AG04449 (cell line): ENCODE data around the gene MYBL2.

Experiments used
- CTCF ChIA-PET: fragments of 350-600 bp; formaldehyde crosslinking; extraction: SDS; loops from one replicate; lab custom pipeline; 2021; ENCODE audit warnings: antibody characterized with exemption; lab: Yijun Ruan, JAX
- POLR2A ChIA-PET: fragments of 400-600, 350-600 bp; formaldehyde crosslinking; extraction: SDS; loops from one replicate; lab custom pipeline; 2020; ENCODE audit warnings: antibody characterized with exemption, inconsistent platforms; lab: Yijun Ruan, JAX
- DNase-seq: peaks from one replicate; pipeline ENCODE4 v3.0.0-alpha.2; 2010; ENCODE audit warnings: low read depth, low spot score
- H3K4me3 ChIP-seq: 2 replicates; pipeline ENCODE4 v1.5.1; 2011; ENCODE audit warnings: low read depth, mild to moderate bottlenecking, control low read depth, low read length
- TF ChIP-seq, protein P1 (sequence below): IDR thresholded peaks from one replicate; pipeline ENCODE4 v1.5.1; 2011; ENCODE audit warnings: mild to moderate bottlenecking, moderate library complexity, low read length, control low read depth, inconsistent platforms; ENCODE audit not compliant: insufficient read depth; ENCODE audit errors: missing control alignments

The MYBL2 gene

GRCh38 chr20:43681468-43681942, 14.6 kb downstream of the MYBL2 start:
- ChIA-PET CTCF (interaction anchor here (1.6 to 3.2 kb wide), 2 partner anchors 8 to 10 kb away, joined by 6 to 12 read pairs; no protein-coding TSS in a partner anchor), POLR2A (no interaction called here)
- TF ChIP-seq, protein P1, sequence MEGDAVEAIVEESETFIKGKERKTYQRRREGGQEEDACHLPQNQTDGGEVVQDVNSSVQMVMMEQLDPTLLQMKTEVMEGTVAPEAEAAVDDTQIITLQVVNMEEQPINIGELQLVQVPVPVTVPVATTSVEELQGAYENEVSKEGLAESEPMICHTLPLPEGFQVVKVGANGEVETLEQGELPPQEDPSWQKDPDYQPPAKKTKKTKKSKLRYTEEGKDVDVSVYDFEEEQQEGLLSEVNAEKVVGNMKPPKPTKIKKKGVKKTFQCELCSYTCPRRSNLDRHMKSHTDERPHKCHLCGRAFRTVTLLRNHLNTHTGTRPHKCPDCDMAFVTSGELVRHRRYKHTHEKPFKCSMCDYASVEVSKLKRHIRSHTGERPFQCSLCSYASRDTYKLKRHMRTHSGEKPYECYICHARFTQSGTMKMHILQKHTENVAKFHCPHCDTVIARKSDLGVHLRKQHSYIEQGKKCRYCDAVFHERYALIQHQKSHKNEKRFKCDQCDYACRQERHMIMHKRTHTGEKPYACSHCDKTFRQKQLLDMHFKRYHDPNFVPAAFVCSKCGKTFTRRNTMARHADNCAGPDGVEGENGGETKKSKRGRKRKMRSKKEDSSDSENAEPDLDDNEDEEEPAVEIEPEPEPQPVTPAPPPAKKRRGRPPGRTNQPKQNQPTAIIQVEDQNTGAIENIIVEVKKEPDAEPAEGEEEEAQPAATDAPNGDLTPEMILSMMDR, result no peak
- no peak overlapping the region for H3K4me3 ChIP-seq
- no peak for DNase-seq

- DNase-seq, result no peak
- no peak overlapping the region for H3K4me3 ChIP-seq
- ChIA-PET POLR2A (no interaction called here), CTCF (interaction anchor here (1.6 kb wide), 1 partner anchor 7 kb away, joined by 6 read pairs; no protein-coding TSS in a partner anchor)
- TF ChIP-seq, protein P1, result no peak
These were observed 15.1 kb downstream of the MYBL2 start for GRCh38 chr20:43681991-43682410.

DNA sequence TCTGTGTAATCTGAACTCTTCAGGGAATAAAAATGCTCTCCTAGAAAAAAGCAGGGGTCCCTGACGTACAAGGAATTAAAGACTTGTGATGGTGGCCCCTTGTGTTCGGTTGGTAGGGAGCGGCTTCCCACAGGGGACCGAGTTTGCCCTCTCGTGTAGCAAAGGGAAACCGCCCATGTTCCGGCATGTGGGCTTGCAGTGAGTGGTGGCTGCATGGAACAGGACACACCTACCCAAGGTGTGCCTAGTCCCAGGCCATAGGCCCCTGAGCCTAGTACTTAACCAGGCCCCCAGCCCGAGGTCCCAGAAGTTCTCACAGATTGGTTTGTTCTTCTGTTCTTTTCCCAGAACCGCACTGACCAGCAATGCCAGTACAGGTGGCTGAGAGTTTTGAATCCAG, 15.5 kb downstream of the MYBL2 start:
- H3K4me3 ChIP-seq, result no peak overlapping the region
- TF ChIP-seq, protein P1, result no peak
- DNase-seq, result no peak
- POLR2A ChIA-PET, result no interaction called here
- CTCF ChIA-PET, result no interaction called here

- TF ChIP-seq, protein P1, result no peak
- ChIA-PET POLR2A (no interaction called here), CTCF (interaction anchor here (0.9 to 7.7 kb wide), 2 partner anchors 10 to 150 kb away, joined by 3 to 112 read pairs; no protein-coding TSS in a partner anchor)
- no peak overlapping the region for H3K4me3 ChIP-seq
- no peak for DNase-seq
These were observed 19.9 kb downstream of the MYBL2 start for GRCh38 chr20:43686820-43687219.

- DNase-seq, result no peak
- H3K4me3 ChIP-seq, result no peak overlapping the region
- TF ChIP-seq, protein P1, result no peak
- CTCF ChIA-PET, result interaction anchor here (0.8 to 7.7 kb wide), 5 partner anchors 8 to 242 kb away, joined by 3 to 112 read pairs (median 6); no protein-coding TSS in a partner anchor
- POLR2A ChIA-PET, result no interaction called here
These were observed 22.3 kb downstream of the MYBL2 start for GRCh38 chr20:43689165-43689564.

DNA sequence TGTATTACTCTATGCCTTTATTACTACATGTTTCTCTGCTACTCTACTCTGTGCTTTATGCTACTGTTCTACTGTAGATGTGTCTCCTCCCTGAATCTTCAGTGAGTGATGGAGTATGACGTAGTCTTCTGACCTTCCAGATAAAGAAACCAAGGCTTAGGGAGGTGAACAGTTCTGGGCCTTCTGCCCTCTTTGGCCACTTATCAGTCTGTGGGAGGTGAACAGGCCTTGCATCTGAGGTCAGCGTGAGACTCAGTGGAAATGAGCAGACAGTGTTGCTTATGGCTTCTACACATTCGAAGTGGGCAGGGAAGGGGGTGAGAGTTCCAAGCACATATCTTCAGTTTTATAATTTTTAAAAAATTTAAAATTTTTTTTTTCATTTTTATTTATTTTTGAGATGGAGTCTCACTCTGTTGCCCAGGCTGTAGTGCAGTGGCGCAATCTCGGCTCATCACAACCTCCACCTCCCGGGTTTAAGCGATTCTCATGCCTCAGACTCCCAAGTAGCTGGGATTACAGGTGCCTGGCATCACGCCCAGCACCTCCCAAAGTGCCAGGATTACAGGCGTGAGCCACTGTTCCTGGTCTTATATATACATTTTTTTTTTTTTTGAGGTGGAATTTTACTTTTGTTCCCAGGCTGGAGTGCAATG, 24.2 kb downstream of the MYBL2 start:
- POLR2A ChIA-PET, result no interaction called here
- DNase-seq, result no peak
- H3K4me3 ChIP-seq, result no peak overlapping the region
- CTCF ChIA-PET, result interaction anchor here (0.7 to 7.7 kb wide), 11 partner anchors 11 to 421 kb away, joined by 3 to 112 read pairs (median 3); no protein-coding TSS in a partner anchor
- TF ChIP-seq, protein P1, result no peak
